ENCODE measurements around the gene BAZ1B. TPM values are rescaled to one million over a fixed set of nuclear protein-coding genes. Genes with fewer than 3 reads are reported as not detected.

The BAZ1B gene
- polyA plus RNA-seq, 1 donor from 2014 or later: 35.0 TPM

DNA sequence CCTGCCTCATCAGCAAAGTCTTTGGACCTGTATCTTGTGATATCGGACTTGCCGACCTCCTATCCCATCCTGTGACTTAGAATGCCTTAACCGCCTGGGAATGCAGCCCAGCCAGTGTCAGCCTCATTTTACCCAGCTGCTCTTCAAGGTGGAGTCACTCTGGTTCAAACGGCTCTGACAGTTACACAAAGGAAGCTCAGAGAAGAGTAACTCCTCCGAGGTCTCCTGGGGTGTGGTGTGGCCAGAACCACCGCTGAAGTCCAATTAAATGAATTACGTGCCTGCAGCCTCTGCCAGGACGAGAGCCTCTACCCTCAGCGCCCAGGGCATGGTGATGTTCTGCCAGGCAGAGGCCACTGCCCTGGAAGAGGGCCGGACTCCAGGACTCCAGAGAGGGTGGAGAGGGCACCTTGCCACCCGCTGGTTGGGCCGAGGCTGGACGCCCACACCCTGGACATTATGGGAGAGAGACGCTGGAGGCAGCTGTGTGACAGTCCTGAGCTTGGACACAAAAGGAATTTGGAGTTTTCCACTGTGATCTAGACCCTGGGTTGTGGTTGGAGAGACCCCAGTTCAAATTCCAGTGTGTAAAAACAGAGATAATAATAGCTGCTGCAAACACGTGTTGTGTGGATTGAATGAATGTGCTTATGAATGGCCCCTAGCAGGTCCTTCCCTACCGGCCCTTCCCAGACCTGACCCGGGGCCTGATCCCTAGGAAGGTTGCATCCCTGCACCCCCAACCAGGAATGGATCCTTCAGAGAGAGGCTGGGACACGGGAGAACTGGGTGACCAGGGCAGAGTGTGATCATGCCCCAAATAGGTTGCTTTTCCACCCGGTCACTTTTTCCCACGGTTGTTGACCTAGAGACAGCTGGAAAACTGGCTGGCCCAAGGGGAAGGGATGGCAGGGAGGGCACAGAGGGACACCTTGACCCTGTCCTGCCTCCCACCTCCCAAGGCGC lies 126.3 kb downstream of the BAZ1B start:
- H3K79me2 ChIP-seq (replicated peaks; ENCODE audit: insufficient read depth, low read length): no peaks in the 10 kb centered on the region

GRCh38 chr7:73394422-73394821 lies 127.7 kb downstream of the BAZ1B start:
- no peaks in the 10 kb centered on the region for H3K9me3 ChIP-seq (ENCODE audit: low read length)
- H4K20me1 ChIP-seq (ENCODE audit: insufficient read depth): no peaks in the 10 kb centered on the region
- H3K79me2 ChIP-seq (replicated peaks; ENCODE audit: insufficient read depth, low read length): no peaks in the 10 kb centered on the region
- H3K36me3 ChIP-seq (ENCODE audit: insufficient read depth, low read length): no peaks in the 10 kb centered on the region
- no peaks in the 10 kb centered on the region for H3K9me2 ChIP-seq (ENCODE audit: insufficient read depth, low read length)
- no peak overlapping the region for H3K4me3 ChIP-seq (ENCODE audit: low read length)
- H3F3A ChIP-seq (ENCODE audit: insufficient read depth, low read length, poor library complexity, severe bottlenecking): no peaks in the 10 kb centered on the region
- H2AFZ ChIP-seq (ENCODE audit: low read depth, low read length): no peak overlapping the region
- no peaks in the 10 kb centered on the region for H3K27me3 ChIP-seq (ENCODE audit: insufficient read depth, low read depth, low read length)
- H3K27ac ChIP-seq (ENCODE audit: low read length): no peak overlapping the region
- no peak overlapping the region for H3K9ac ChIP-seq (ENCODE audit: low read length)
- no peak overlapping the region for H3K4me2 ChIP-seq (ENCODE audit: low read length)
- TF ChIP-seq, protein P1, sequence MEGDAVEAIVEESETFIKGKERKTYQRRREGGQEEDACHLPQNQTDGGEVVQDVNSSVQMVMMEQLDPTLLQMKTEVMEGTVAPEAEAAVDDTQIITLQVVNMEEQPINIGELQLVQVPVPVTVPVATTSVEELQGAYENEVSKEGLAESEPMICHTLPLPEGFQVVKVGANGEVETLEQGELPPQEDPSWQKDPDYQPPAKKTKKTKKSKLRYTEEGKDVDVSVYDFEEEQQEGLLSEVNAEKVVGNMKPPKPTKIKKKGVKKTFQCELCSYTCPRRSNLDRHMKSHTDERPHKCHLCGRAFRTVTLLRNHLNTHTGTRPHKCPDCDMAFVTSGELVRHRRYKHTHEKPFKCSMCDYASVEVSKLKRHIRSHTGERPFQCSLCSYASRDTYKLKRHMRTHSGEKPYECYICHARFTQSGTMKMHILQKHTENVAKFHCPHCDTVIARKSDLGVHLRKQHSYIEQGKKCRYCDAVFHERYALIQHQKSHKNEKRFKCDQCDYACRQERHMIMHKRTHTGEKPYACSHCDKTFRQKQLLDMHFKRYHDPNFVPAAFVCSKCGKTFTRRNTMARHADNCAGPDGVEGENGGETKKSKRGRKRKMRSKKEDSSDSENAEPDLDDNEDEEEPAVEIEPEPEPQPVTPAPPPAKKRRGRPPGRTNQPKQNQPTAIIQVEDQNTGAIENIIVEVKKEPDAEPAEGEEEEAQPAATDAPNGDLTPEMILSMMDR (IDR thresholded peaks at IDR 0.05; ENCODE audit: poor library complexity, severe bottlenecking): no peak
- no peak for TF ChIP-seq EZH2 (IDR thresholded peaks at IDR 0.05; ENCODE audit: borderline replicate concordance, insufficient read depth, low read length, poor library complexity, severe bottlenecking)
- TF ChIP-seq TAF1 (IDR thresholded peaks at IDR 0.05; ENCODE audit: low read depth): no peak
- no peak for TF ChIP-seq REST (IDR thresholded peaks at IDR 0.05; ENCODE audit: borderline replicate concordance)
- TF ChIP-seq POLR2AphosphoS5 (IDR thresholded peaks at IDR 0.05): no peak
- no peak for TF ChIP-seq RAD21 (conservative IDR thresholded peaks at IDR 0.05)

More for the DNA sequence above, 126.3 kb downstream of the BAZ1B start:
- no peaks in the 10 kb centered on the region for H3K9me2 ChIP-seq (ENCODE audit: insufficient read depth, low read length)
- H3K27ac ChIP-seq (ENCODE audit: low read length): no peak overlapping the region
- H3K4me3 ChIP-seq (ENCODE audit: low read length): no peak overlapping the region
- no peaks in the 10 kb centered on the region for H3K9me3 ChIP-seq (ENCODE audit: low read length)
- no peaks in the 10 kb centered on the region for H4K20me1 ChIP-seq (ENCODE audit: insufficient read depth)
- H3K36me3 ChIP-seq (ENCODE audit: insufficient read depth, low read length): no peaks in the 10 kb centered on the region
- H3K27me3 ChIP-seq (ENCODE audit: insufficient read depth, low read depth, low read length): no peaks in the 10 kb centered on the region
- no peaks in the 10 kb centered on the region for H3F3A ChIP-seq (ENCODE audit: insufficient read depth, low read length, poor library complexity, severe bottlenecking)
- H2AFZ ChIP-seq (ENCODE audit: low read depth, low read length): no peak overlapping the region
- no peak overlapping the region for H3K9ac ChIP-seq (ENCODE audit: low read length)
- H3K4me2 ChIP-seq (ENCODE audit: low read length): no peak overlapping the region
- TF ChIP-seq EP300 (conservative IDR thresholded peaks at IDR 0.05; ENCODE audit: poor library complexity, severe bottlenecking): no peak
- TF ChIP-seq MXI1 (conservative IDR thresholded peaks at IDR 0.05; ENCODE audit: poor library complexity, severe bottlenecking): no peak
- no peak for TF ChIP-seq EZH2 (IDR thresholded peaks at IDR 0.05; ENCODE audit: borderline replicate concordance, insufficient read depth, low read length, poor library complexity, severe bottlenecking)
- TF ChIP-seq RAD21 (conservative IDR thresholded peaks at IDR 0.05): no peak
- TF ChIP-seq TAF1 (IDR thresholded peaks at IDR 0.05; ENCODE audit: low read depth): no peak
- TF ChIP-seq POLR2AphosphoS5 (IDR thresholded peaks at IDR 0.05): no peak
- TF ChIP-seq, protein P1 (IDR thresholded peaks at IDR 0.05; ENCODE audit: poor library complexity, severe bottlenecking): no peak
- no peak for TF ChIP-seq SMC3 (conservative IDR thresholded peaks at IDR 0.05; ENCODE audit: poor library complexity)
- no peak for TF ChIP-seq REST (IDR thresholded peaks at IDR 0.05; ENCODE audit: borderline replicate concordance)
